ENCODE measurements around the gene CALCOCO1. TPM values are rescaled to one million over a fixed set of nuclear protein-coding genes. Genes with fewer than 3 reads are reported as not detected.
"Not testable (repeated sequence)": the region's sequence is repeated elsewhere in the genome, so short reads cannot be mapped to it uniquely, and the experiment has no call there.

Gene CALCOCO1
- total RNA-seq, 2 experiments from 2014 or later, result 23.8 to 27.9 TPM

- CTCF ChIA-PET, result interaction anchor here (1.8 to 14.4 kb wide), 3 partner anchors 13 to 28 kb away, joined by 6 to 342 read pairs (median 11); no protein-coding TSS in a partner anchor
- POLR2A ChIA-PET, result no interaction called here
- no peaks in the 10 kb centered on the region for H3K36me3 Mint-ChIP-seq (ENCODE audit: low read depth)
- H3K9me3 Mint-ChIP-seq (ENCODE audit: insufficient read depth), result no peaks in the 10 kb centered on the region
- DNase-seq (no peak), ATAC-seq (no peak)
- H3K4me3 Mint-ChIP-seq, result no peak overlapping the region
- H3K27ac Mint-ChIP-seq, result no peak overlapping the region
- peaks cover 9% of the 10 kb centered on the region for H3K27me3 Mint-ChIP-seq (ENCODE audit: low read depth)
- peaks cover 31% of the 10 kb centered on the region for H3K4me1 Mint-ChIP-seq (ENCODE audit: low read depth)
Observed at GRCh38 chr12:53729644-53730043, 2.4 kb upstream of the CALCOCO1 start.

DNA sequence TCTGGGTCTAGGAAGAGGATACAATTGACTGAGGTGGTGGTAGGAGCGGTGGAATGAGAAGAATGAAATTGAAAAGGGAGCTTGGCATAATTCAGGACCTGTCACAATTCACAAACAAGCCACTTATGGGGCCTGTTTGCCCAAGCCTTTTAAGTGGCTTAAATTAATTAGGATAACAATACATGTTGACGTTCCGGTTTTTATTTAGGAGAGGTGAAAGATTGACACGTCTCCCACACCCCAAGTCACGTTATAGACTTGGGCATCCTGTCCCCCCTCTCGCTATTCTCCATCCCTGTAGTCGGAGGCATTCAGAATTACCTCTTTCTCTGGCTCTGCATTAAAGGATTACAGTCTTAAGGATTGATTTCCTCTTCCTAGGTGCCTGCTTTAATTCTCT, 954 bp upstream of the CALCOCO1 start:
- peak overlapping the region; percentile 86 for H3K4me3 Mint-ChIP-seq

DNA sequence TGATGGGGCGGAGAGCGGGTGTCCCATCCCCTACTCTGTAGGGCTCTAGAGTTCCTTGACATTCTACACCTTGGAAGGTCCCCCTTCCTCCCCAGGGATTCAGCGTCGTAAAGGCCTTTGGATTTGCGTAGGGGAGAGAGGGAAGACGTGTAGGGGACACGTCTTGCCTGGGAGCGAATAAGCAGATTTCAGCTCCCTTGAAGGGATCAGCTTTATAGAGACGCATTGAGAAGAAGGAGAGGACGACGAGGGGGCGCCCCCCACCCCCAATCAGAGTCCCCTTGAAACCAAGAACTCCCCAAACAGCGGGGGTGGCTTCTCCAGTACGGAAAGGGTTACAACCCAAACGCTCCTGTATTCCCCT, 324 bp downstream of the CALCOCO1 start:
- POLR2A ChIA-PET, result no interaction called here
- ATAC-seq (no peak), DNase-seq (no peak)
- peaks cover under 1% of the 10 kb centered on the region for H3K36me3 Mint-ChIP-seq (ENCODE audit: low read depth)
- H3K27me3 Mint-ChIP-seq (ENCODE audit: low read depth), result no peaks in the 10 kb centered on the region
- no peaks in the 10 kb centered on the region for H3K9me3 Mint-ChIP-seq (ENCODE audit: insufficient read depth)
- peak overlapping the region; percentile 83 for H3K27ac Mint-ChIP-seq
- H3K4me1 Mint-ChIP-seq (ENCODE audit: low read depth), result peaks cover 26% of the 10 kb centered on the region
- CTCF ChIA-PET, result interaction anchor here (0.6 to 14.4 kb wide), 6 partner anchors 16 to 75 kb away, joined by 3 to 342 read pairs (median 8); partner anchors contain the start of gene ATP5MC2
- peak overlapping the region; percentile 86 for H3K4me3 Mint-ChIP-seq

More for the DNA sequence above, 954 bp upstream of the CALCOCO1 start:
- DNase-seq (no peak), ATAC-seq (no peak)
- Mint-ChIP-seq H3K36me3 (ENCODE audit: low read depth) (no peaks in the 10 kb centered on the region), H3K9me3 (ENCODE audit: insufficient read depth) (no peaks in the 10 kb centered on the region), H3K27ac (peak overlapping the region; percentile 83), H3K4me1 (ENCODE audit: low read depth) (peaks cover 26% of the 10 kb centered on the region), H3K27me3 (ENCODE audit: low read depth) (peaks cover 5% of the 10 kb centered on the region)
- ChIA-PET POLR2A (interaction anchor here (1.0 to 1.1 kb wide), 2 partner anchors 10 to 177 kb away, joined by 3 read pairs; no protein-coding TSS in a partner anchor), CTCF (interaction anchor here (1.0 to 14.4 kb wide), 6 partner anchors 15 to 52 kb away, joined by 3 to 342 read pairs (median 8); partner anchors contain the start of genes ATP5MC2 and CISTR)

- peaks cover 26% of the 10 kb centered on the region for H3K4me1 Mint-ChIP-seq (ENCODE audit: low read depth)
- peak overlapping the region; percentile 83 for H3K27ac Mint-ChIP-seq
- H3K36me3 Mint-ChIP-seq (ENCODE audit: low read depth), result peaks cover 6% of the 10 kb centered on the region
- DNase-seq (peak; percentile 38), ATAC-seq (no peak)
- no peaks in the 10 kb centered on the region for H3K27me3 Mint-ChIP-seq (ENCODE audit: low read depth)
- ChIA-PET CTCF (interaction anchor here (0.6 to 14.4 kb wide), 7 partner anchors 17 to 74 kb away, joined by 3 to 342 read pairs (median 6); partner anchors contain the start of gene ATP5MC2), POLR2A (interaction anchor here (0.9 kb wide), 1 partner anchor 18 kb away, joined by 3 read pairs; no protein-coding TSS in a partner anchor)
- no peaks in the 10 kb centered on the region for H3K9me3 Mint-ChIP-seq (ENCODE audit: insufficient read depth)
- H3K4me3 Mint-ChIP-seq, result peak overlapping the region; percentile 86
Observed at GRCh38 chr12:53726341-53726740, 911 bp downstream of the CALCOCO1 start.

GRCh38 chr12:53725824-53726223, 1.4 kb downstream of the CALCOCO1 start:
- no peak overlapping the region for H3K27ac Mint-ChIP-seq
- DNase-seq (no peak), ATAC-seq (no peak)
- peak overlapping the region; percentile 86 for H3K4me3 Mint-ChIP-seq
- no peaks in the 10 kb centered on the region for H3K27me3 Mint-ChIP-seq (ENCODE audit: low read depth)
- CTCF ChIA-PET, result interaction anchor here (0.9 to 14.4 kb wide), 6 partner anchors 17 to 50 kb away, joined by 3 to 342 read pairs (median 4); partner anchors contain the start of gene ATP5MC2
- POLR2A ChIA-PET, result interaction anchor here (0.9 kb wide), 1 partner anchor 19 kb away, joined by 3 read pairs; no protein-coding TSS in a partner anchor
- H3K9me3 Mint-ChIP-seq (ENCODE audit: insufficient read depth), result no peaks in the 10 kb centered on the region
- H3K4me1 Mint-ChIP-seq (ENCODE audit: low read depth), result peaks cover 26% of the 10 kb centered on the region
- peaks cover 6% of the 10 kb centered on the region for H3K36me3 Mint-ChIP-seq (ENCODE audit: low read depth)

DNA sequence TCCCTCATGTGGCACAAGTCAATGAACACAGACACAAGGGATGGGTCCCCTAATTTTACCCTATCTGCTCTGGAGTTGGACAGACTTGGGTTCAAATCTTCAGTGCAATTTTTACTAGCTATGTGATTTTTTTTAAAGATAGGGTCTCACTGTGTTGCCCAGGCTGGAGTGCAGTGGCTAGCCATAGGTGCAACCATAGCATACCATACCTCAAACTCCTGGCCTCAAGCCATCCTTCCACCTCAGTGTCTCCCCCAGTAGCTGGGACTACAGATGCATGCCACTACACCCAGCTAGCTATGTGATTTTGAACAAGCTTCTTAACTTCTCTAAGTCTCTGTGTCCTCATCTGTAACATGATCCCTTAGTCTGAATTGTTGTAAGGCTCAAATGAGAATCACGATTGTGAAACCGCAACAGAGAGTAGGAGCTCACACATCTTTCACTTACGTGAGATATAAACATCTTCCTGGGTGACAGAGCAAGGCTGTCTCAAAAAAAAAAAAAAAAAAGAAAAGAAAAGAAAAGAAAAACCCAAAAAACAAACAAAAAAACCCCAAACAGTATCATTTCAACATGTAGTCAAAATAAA, 4.7 kb downstream of the CALCOCO1 start:
- Mint-ChIP-seq H3K27me3 (ENCODE audit: low read depth) (no peaks in the 10 kb centered on the region), H3K4me1 (ENCODE audit: low read depth) (peaks cover 14% of the 10 kb centered on the region), H3K4me3 (no peak overlapping the region), H3K36me3 (ENCODE audit: low read depth) (peaks cover 8% of the 10 kb centered on the region), H3K9me3 (ENCODE audit: insufficient read depth) (no peaks in the 10 kb centered on the region), H3K27ac (no peak overlapping the region)
- ChIA-PET CTCF (interaction anchor here (0.7 to 1.9 kb wide), 8 partner anchors 20 to 47 kb away, joined by 3 to 15 read pairs (median 4); partner anchors contain the start of gene ATP5MC2), POLR2A (no interaction called here)
- no peak for ATAC-seq
- DNase-seq, result no peak

GRCh38 chr12:53720946-53721345, 6.3 kb downstream of the CALCOCO1 start:
- H3K27ac Mint-ChIP-seq, result no peak overlapping the region
- ChIA-PET POLR2A (interaction anchor here (0.6 kb wide), 1 partner anchor 16 kb away, joined by 10 read pairs; no protein-coding TSS in a partner anchor), CTCF (interaction anchor here (0.8 to 1.9 kb wide), 3 partner anchors 23 to 45 kb away, joined by 3 to 15 read pairs (median 6); partner anchors contain the start of gene ATP5MC2)
- no peak overlapping the region for H3K4me3 Mint-ChIP-seq
- H3K9me3 Mint-ChIP-seq (ENCODE audit: insufficient read depth), result no peaks in the 10 kb centered on the region
- ATAC-seq, result no peak
- H3K4me1 Mint-ChIP-seq (ENCODE audit: low read depth), result peaks cover 2% of the 10 kb centered on the region
- DNase-seq, result no peak
- peaks cover 8% of the 10 kb centered on the region for H3K36me3 Mint-ChIP-seq (ENCODE audit: low read depth)
- no peaks in the 10 kb centered on the region for H3K27me3 Mint-ChIP-seq (ENCODE audit: low read depth)

DNA sequence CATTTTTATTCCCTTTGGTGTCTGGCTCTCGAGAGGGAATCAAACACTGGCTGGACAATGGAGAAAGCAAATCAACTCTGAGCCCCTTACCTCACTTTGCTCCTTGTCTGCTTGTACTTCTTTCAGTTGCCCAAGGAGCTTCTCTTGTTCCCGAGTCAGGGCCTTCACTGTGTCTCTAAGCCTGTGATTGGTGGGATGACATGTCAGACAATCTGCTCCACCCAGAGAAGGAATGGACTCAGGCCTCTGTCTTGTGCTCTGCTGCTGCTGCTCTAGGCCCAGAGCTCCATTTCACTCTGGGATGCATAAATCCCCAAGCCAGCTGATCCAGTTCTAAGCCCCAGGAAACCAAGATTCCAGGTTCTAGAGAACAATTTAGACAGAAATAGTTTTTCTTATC, 7.6 kb downstream of the CALCOCO1 start:
- DNase-seq (no peak), ATAC-seq (no peak)
- Mint-ChIP-seq H3K4me1 (ENCODE audit: low read depth) (no peaks in the 10 kb centered on the region), H3K36me3 (ENCODE audit: low read depth) (peaks cover 8% of the 10 kb centered on the region), H3K9me3 (ENCODE audit: insufficient read depth) (no peaks in the 10 kb centered on the region), H3K27ac (no peak overlapping the region), H3K4me3 (no peak overlapping the region), H3K27me3 (ENCODE audit: low read depth) (no peaks in the 10 kb centered on the region)
- POLR2A ChIA-PET, result no interaction called here
- CTCF ChIA-PET, result interaction anchor here (1.0 kb wide), 1 partner anchor 25 kb away, joined by 4 read pairs; no protein-coding TSS in a partner anchor

GRCh38 chr12:53718567-53718966, 8.7 kb downstream of the CALCOCO1 start:
- H3K9me3 Mint-ChIP-seq (ENCODE audit: insufficient read depth); H3K4me3 Mint-ChIP-seq; ATAC-seq; POLR2A ChIA-PET; DNase-seq; H3K36me3 Mint-ChIP-seq (ENCODE audit: low read depth); H3K4me1 Mint-ChIP-seq (ENCODE audit: low read depth); H3K27me3 Mint-ChIP-seq (ENCODE audit: low read depth); H3K27ac Mint-ChIP-seq: not testable (repeated sequence)
- CTCF ChIA-PET, result interaction anchor here (0.7 kb wide), 1 partner anchor 33 kb away, joined by 3 read pairs; the partner anchor contains the start of gene CISTR

GRCh38 chr12:53717319-53717718, 9.9 kb downstream of the CALCOCO1 start:
- Mint-ChIP-seq H3K36me3 (ENCODE audit: low read depth) (peaks cover 8% of the 10 kb centered on the region), H3K4me1 (ENCODE audit: low read depth) (no peaks in the 10 kb centered on the region), H3K27ac (no peak overlapping the region), H3K27me3 (ENCODE audit: low read depth) (no peaks in the 10 kb centered on the region), H3K4me3 (no peak overlapping the region), H3K9me3 (ENCODE audit: insufficient read depth) (no peaks in the 10 kb centered on the region)
- DNase-seq (no peak), ATAC-seq (no peak)
- POLR2A ChIA-PET, result no interaction called here
- CTCF ChIA-PET, result interaction anchor here (1.1 to 2.2 kb wide), 4 partner anchors 15 to 40 kb away, joined by 3 to 10 read pairs (median 4); no protein-coding TSS in a partner anchor

DNA sequence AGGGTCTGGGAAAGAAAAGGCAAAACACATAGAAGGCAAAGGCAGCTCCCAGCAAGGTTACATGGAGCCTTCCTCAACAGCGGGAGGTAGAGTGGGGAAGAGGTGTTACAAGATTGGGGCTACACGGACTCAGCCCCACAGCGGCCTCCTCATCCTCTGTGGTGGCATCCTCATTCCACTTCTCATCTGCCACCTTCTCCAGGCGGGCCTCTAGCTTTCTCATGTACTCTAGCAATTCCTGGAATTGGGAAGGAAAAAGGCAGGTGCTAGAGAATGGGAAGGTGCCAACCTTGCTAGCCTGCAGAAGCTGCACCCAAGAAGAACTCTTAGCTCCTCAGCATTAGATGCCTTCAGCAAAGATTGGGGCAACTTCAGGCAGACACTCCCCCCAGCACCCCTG, 13.2 kb downstream of the CALCOCO1 start:
- DNase-seq (no peak), ATAC-seq (no peak)
- no peaks in the 10 kb centered on the region for H3K4me1 Mint-ChIP-seq (ENCODE audit: low read depth)
- ChIA-PET POLR2A (no interaction called here), CTCF (interaction anchor here (1.0 to 1.9 kb wide), 3 partner anchors 30 to 44 kb away, joined by 4 to 12 read pairs (median 5); no protein-coding TSS in a partner anchor)
- H3K27ac Mint-ChIP-seq, result peak overlapping the region; percentile 21
- peaks cover 5% of the 10 kb centered on the region for H3K27me3 Mint-ChIP-seq (ENCODE audit: low read depth)
- H3K9me3 Mint-ChIP-seq (ENCODE audit: insufficient read depth), result no peaks in the 10 kb centered on the region
- no peak overlapping the region for H3K4me3 Mint-ChIP-seq
- H3K36me3 Mint-ChIP-seq (ENCODE audit: low read depth), result no peaks in the 10 kb centered on the region

DNA sequence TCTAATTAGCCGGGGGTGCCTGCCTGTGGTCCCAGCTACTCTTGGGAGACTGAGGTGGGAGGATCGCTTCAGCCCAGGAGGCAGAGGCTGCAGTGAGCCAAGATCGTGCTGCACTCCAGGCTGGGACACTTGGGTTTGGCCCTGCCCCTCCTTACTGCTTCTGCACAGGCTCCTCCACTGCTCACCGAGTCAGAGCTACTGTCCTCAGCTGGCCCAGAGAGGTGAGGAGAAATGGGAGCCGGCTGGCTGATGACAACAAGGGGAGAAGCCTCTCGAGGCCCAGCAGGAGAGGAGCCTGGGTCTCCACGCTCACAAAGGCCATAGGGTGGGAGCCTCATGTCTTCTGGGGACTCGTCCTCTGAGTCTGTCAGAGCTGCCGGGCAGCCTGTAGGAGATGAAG, 13.7 kb downstream of the CALCOCO1 start:
- ChIA-PET POLR2A (no interaction called here), CTCF (interaction anchor here (1.0 to 1.9 kb wide), 4 partner anchors 11 to 44 kb away, joined by 3 to 12 read pairs (median 4); no protein-coding TSS in a partner anchor)
- no peak overlapping the region for H3K4me3 Mint-ChIP-seq
- H3K36me3 Mint-ChIP-seq (ENCODE audit: low read depth), result no peaks in the 10 kb centered on the region
- DNase-seq (no peak), ATAC-seq (no peak)
- H3K4me1 Mint-ChIP-seq (ENCODE audit: low read depth), result no peaks in the 10 kb centered on the region
- H3K9me3 Mint-ChIP-seq (ENCODE audit: insufficient read depth), result no peaks in the 10 kb centered on the region
- H3K27ac Mint-ChIP-seq, result no peak overlapping the region
- H3K27me3 Mint-ChIP-seq (ENCODE audit: low read depth), result peaks cover 10% of the 10 kb centered on the region
